GM12878 (cell line): ENCODE results near the gene DAD1. TPM values are rescaled to one million over a fixed set of nuclear protein-coding genes. Genes with fewer than 3 reads are reported as not detected.

Source experiments
- ATF7 ChIP-seq: fragments of 450-650 bp; IDR thresholded peaks from 2 replicates; pipeline ENCODE4 v1.6.1; 2016; ENCODE audit warnings: low read depth, mild to moderate bottlenecking
- BCL11A ChIP-seq: IDR thresholded peaks from 2 replicates; pipeline ENCODE4 v1.6.1; 2011; ENCODE audit warnings: low read depth, low read length
- CTCF ChIP-seq, 3 experiments: IDR thresholded peaks in 2 of 3; conservative IDR thresholded peaks in 1 of 3; 2 replicates each; pipeline ENCODE4 v1.5.1; 2011; ENCODE audit warnings: low read depth in 3 of 3, low read length in 3 of 3, mild to moderate bottlenecking in 3 of 3, control low read depth in 2 of 3, moderate library complexity in 2 of 3, inconsistent platforms in 1 of 3, mixed read lengths in 1 of 3; ENCODE audit not compliant: control insufficient read depth in 2 of 3, insufficient read depth in 1 of 3; ENCODE audit errors: extremely low read depth in 1 of 3
- CUX1 ChIP-seq: IDR thresholded peaks from 2 replicates; pipeline ENCODE4 v1.6.1; 2012; ENCODE audit warnings: improper control_type of control experiment, low read depth, low read length; ENCODE audit not compliant: insufficient replicate concordance
- ELK1 ChIP-seq: IDR thresholded peaks from 2 replicates; pipeline ENCODE4 v1.6.1; 2012; ENCODE audit warnings: low read depth, low read length, improper control_type of control experiment
- GATAD2B ChIP-seq: fragments of 450-650 bp; conservative IDR thresholded peaks from 2 replicates; pipeline ENCODE4 v1.6.1; 2017; ENCODE audit warnings: low read depth, mild to moderate bottlenecking, moderate library complexity
- IRF4 ChIP-seq: IDR thresholded peaks from 2 replicates; pipeline ENCODE4 v1.6.1; 2011; ENCODE audit warnings: low read depth, low read length
- MEF2A ChIP-seq: IDR thresholded peaks from 2 replicates; pipeline ENCODE4 v1.6.1; 2011; ENCODE audit warnings: low read depth, mild to moderate bottlenecking, low read length, moderate library complexity; ENCODE audit not compliant: insufficient read depth
- MYB ChIP-seq: fragments of 150-350 bp; IDR thresholded peaks from 2 replicates; pipeline ENCODE4 v1.6.1; 2014; ENCODE audit warnings: mild to moderate bottlenecking, low read depth, low read length, borderline replicate concordance
- POU2F2 ChIP-seq: IDR thresholded peaks from 3 replicates; pipeline ENCODE4 v1.6.1; 2011; ENCODE audit warnings: low read depth, mild to moderate bottlenecking, low read length, borderline replicate concordance
- SKIL ChIP-seq: fragments of 450-650 bp; IDR thresholded peaks from 2 replicates; pipeline ENCODE4 v1.6.1; 2017; ENCODE audit warnings: mild to moderate bottlenecking, low read depth, inconsistent platforms; ENCODE audit not compliant: poor library complexity, severe bottlenecking
- SMAD1 ChIP-seq: fragments of 450-650 bp; IDR thresholded peaks from 2 replicates; pipeline ENCODE4 v1.6.1; 2018; ENCODE audit warnings: mild to moderate bottlenecking, low read depth; ENCODE audit not compliant: partially characterized antibody
- SMAD5 ChIP-seq: IDR thresholded peaks from 2 replicates; pipeline ENCODE4 v1.6.1; 2016; ENCODE audit warnings: antibody characterized with exemption, low read depth
- polyA plus RNA-seq, 11 experiments: library from polyadenylated mRNA; depleted of rRNA in 4 of 11; unstranded in 6 of 11; stranded (reverse) in 5 of 11; fragments of >200 nt; fragmentation: Nextera tagmentation in 4 of 11; fragmentation: Illumina TruSeq in 1 of 11; extraction: Ambion mirVana in 4 of 11; extraction: Trizol in 1 of 11; gene quantifications; 1 replicate in 1 of 11; 2 replicates in 10 of 11; pipeline versions ENCODE4 v1.2.1 to v1.2.3, GENCODE V29; 2011 to 2016; ENCODE audit warnings: inconsistent platforms in 2 of 11, missing spikeins in 2 of 11, low read depth in 1 of 11
- total RNA-seq, 4 experiments: library from RNA; depleted of rRNA in 3 of 4; stranded (reverse); fragments of >200 nt in 3 of 4; fragmentation: Illumina TruSeq in 1 of 4; extraction: Trizol in 1 of 4; gene quantifications; 2 replicates each; pipeline versions ENCODE4 v1.2.1 to v1.2.3, GENCODE V29; 2013 to 2021

Gene DAD1
- total and polyA plus RNA-seq, 10 of the 15 experiments (the other 5 are each of a cell fraction or from before 2014, with no cell fraction given) = 161 to 920 (median 319) TPM

GRCh38 chr14:22531451-22532344, 57.3 kb downstream of the DAD1 start (continued):
- TF ChIP-seq SKIL = peak; percentile 90
- 0 out of 2 replicates have a peak, but pooled peaks have one; percentile 68 for TF ChIP-seq MEF2A
- TF ChIP-seq IRF4 = peak; percentile 92
- no peak for TF ChIP-seq CUX1
- TF ChIP-seq BCL11A = peak; percentile 82
- no peak for TF ChIP-seq CTCF (IDR thresholded peaks at IDR 0.05 in 2 of 3, conservative IDR thresholded peaks at IDR 0.05 in 1 of 3; ENCODE audit: control insufficient read depth in 2 of 3, extremely low read depth in 1 of 3, insufficient read depth in 1 of 3, low read depth in 3 of 3, low read length in 3 of 3)
- TF ChIP-seq ATF7 = peak; percentile 94
- peak; percentile 94 for TF ChIP-seq SMAD5
- TF ChIP-seq MYB = no peak
- peak; percentile 53; the same call in 2 of the 3 replicates for TF ChIP-seq POU2F2
- peak; percentile 89 for TF ChIP-seq SMAD1
- no peak; the same call in none of the 2 replicates for TF ChIP-seq GATAD2B
- no peak; the same call in 1 of the 2 replicates for TF ChIP-seq ELK1
